Omental fat pad (tissue), 4 donors: ENCODE data around the gene MSL2. TPM values are rescaled to one million over a fixed set of nuclear protein-coding genes. Genes with fewer than 3 reads are reported as not detected.

ENCODE experiments used
- ATAC-seq: fragments of 150-250 bp; one replicate; pipeline ENCODE4 v1.9.1; 2016; ENCODE audit warnings: mild to moderate bottlenecking, moderate library complexity; ENCODE audit not compliant: low FRiP score
- DNase-seq: peaks from one replicate; pipeline ENCODE4 v3.0.0-alpha.2; 2019; ENCODE audit warnings: low spot score
- total RNA-seq, 4 donors: library from RNA; depleted of rRNA; stranded (reverse); fragments of >200 nt; gene quantifications; one replicate each; pipeline ENCODE4 v1.1.0, GENCODE V29; 2016
- TF ChIP-seq, protein P1 (sequence below), 3 donors: fragments of 450-650 bp; IDR thresholded peaks; one replicate each; pipeline ENCODE4 v1.5.1; 2016 to 2017; ENCODE audit warnings: antibody characterized with exemption in 3 of 3, mild to moderate bottlenecking in 3 of 3, moderate library complexity in 2 of 3

MSL2 gene
- total RNA-seq = 10 to 100 TPM; 17.7 to 35.3 (median 30.0) TPM

DNA sequence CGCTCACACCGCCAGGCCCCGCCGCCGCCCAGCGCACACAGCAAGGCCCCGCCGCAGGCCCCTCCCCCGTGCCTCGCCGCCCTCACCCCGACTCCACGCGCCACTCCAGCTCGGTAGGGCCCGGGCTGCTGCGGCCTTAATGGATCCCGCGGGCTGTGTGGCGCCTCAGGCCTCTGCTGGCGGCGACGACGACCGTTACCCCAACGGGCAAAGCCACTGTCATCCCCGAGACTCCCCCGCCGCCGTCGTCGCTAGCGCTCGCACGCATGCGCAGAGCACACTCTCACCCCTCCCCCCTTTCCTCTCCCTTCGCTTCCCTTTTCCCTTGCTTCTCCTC, at the start of gene MSL2:
TSS of gene MSL2 (minus strand) at position 272 of the 337 bp plus-strand sequence. CDS start 1,222 bp downstream, outside the sequence.
- TF ChIP-seq, protein P1, sequence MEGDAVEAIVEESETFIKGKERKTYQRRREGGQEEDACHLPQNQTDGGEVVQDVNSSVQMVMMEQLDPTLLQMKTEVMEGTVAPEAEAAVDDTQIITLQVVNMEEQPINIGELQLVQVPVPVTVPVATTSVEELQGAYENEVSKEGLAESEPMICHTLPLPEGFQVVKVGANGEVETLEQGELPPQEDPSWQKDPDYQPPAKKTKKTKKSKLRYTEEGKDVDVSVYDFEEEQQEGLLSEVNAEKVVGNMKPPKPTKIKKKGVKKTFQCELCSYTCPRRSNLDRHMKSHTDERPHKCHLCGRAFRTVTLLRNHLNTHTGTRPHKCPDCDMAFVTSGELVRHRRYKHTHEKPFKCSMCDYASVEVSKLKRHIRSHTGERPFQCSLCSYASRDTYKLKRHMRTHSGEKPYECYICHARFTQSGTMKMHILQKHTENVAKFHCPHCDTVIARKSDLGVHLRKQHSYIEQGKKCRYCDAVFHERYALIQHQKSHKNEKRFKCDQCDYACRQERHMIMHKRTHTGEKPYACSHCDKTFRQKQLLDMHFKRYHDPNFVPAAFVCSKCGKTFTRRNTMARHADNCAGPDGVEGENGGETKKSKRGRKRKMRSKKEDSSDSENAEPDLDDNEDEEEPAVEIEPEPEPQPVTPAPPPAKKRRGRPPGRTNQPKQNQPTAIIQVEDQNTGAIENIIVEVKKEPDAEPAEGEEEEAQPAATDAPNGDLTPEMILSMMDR (IDR thresholded peaks at IDR 0.05) = no peak
- DNase-seq (no peak), ATAC-seq (peak; percentile 33)

DNA sequence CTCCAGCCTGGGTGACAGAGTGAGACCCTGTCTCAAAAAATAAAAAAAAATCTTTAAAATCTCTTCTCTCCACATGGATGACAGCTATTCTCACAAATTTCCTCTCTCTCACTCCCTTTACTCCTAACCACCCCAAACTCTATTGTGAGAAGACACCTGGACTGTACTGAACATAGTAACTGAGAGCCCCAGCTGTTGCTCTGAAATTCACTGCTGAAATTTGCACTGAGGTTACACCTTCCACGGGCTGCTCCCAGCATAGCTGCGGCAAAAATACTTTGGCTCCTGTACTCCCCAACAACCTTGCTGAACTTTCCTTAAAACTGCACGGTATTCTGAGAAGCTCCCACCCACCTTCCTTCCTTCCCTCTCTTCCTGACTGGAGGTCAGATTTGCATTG, 49.6 kb upstream of the MSL2 start:
- no peak for DNase-seq
- no peak for ATAC-seq
- TF ChIP-seq, protein P1 (IDR thresholded peaks at IDR 0.05) = no peak

DNA sequence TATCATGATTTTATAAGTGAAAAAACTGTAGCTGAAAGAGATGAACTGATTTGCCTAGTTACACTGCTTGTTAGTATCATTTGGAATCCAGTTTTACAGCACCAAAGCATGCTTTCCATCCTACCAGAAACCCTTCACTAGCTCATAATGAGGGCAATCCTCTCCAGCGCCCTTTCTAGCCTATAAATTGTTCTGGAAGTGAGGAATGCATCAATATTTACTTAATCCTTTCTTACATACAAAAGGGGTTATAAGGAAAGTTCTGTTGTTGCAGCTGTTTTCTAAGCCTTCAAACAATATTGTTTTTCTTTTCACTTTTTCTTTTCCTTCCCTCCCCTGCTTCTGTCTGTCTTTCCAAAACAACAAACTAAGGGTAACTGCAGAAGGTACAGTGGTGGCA, 43.0 kb upstream of the MSL2 start:
- TF ChIP-seq, protein P1 (IDR thresholded peaks at IDR 0.05) = no peak
- ATAC-seq (no peak), DNase-seq (no peak)

DNA sequence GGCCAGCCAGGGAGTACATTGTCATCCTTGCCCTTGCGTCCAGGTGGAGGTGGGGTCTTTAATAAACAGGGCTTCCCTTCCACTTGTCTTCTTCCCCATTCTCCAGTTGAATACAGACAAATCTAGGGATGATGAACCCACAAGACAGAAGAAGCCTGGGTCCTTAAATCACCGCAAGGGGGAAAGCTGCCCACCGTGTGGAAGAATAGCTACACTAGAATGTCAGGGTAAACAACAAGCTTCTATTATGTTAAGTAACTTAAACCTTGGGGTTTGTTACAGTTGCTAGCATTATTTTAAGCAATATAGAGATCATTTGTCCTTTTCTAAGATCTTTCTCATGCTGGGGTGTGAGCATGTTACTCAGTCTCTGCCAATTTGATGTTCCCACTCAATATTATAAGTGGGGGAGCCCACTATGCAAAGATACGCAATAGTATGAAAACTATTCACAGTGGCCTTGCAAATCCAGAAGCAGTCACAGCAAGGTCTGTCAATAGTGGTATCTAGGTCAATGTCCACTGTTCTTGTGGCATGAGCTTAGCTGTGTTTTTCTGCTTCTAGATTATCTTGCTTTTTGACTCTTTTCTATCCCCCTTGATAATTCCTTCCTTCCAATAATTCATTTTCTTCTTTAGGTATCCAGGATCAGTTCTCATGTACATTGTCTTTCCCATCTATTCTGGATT, 42.0 kb upstream of the MSL2 start:
- DNase-seq (no peak), ATAC-seq (no peak)
- TF ChIP-seq, protein P1 (IDR thresholded peaks at IDR 0.05) = no peak

DNA sequence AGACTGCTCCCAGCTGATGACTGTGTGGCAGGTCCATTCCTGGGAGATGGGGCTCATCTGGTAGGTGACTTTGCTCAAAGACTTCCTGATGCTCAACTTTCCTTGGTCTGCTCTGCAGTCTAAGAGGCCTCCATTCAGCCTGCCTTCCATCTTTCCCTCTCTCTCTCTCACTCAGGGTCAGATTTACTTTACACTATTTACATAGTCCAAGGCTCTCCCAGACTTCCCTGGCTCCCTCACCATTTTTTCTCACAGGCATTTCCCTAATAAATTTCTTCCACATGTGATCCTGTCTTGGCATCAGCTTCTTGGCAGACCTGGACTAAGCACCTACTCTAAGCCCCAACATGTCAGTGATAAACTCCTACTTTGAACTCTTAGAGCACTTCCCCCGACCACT, 41.0 kb upstream of the MSL2 start:
- no peak for DNase-seq
- no peak for ATAC-seq
- TF ChIP-seq, protein P1 (IDR thresholded peaks at IDR 0.05) = no peak

- DNase-seq (no peak), ATAC-seq (no peak)
- TF ChIP-seq, protein P1 (IDR thresholded peaks at IDR 0.05) = no peak
Measured at GRCh38 chr3:136236109-136236508, 40.0 kb upstream of the MSL2 start.

GRCh38 chr3:136235545-136235944, 39.4 kb upstream of the MSL2 start:
- TF ChIP-seq, protein P1 (IDR thresholded peaks at IDR 0.05) = no peak
- ATAC-seq = no peak
- no peak for DNase-seq
